Spinal cord (tissue), 10 donors: ENCODE data around the gene NCOA1. TPM values are rescaled to one million over a fixed set of nuclear protein-coding genes. Genes with fewer than 3 reads are reported as not detected.
"Not testable (repeated sequence)": the region's sequence is repeated elsewhere in the genome, so short reads cannot be mapped to it uniquely, and the experiment has no call there.

ENCODE experiments used
- DNase-seq, 6 donors: peaks; one replicate each; pipeline versions ENCODE4 v3.0.0 to v3.0.0-alpha.2; 2013 to 2015; ENCODE audit warnings: low spot score in 6 of 6, low read depth in 4 of 6
- H3K27ac ChIP-seq: one replicate; pipeline ENCODE4 v1.5.1; 2013; ENCODE audit warnings: low read depth, low read length, control low read depth
- H3K27me3 ChIP-seq: one replicate; pipeline ENCODE4 v1.6.1; 2013; ENCODE audit warnings: low read length; ENCODE audit not compliant: control insufficient read depth, insufficient read depth
- H3K36me3 ChIP-seq: one replicate; pipeline ENCODE4 v1.6.1; 2013; ENCODE audit warnings: low read length; ENCODE audit not compliant: control insufficient read depth, insufficient read depth
- H3K4me1 ChIP-seq: one replicate; pipeline ENCODE4 v1.6.1; 2013; ENCODE audit warnings: low read length; ENCODE audit not compliant: control insufficient read depth, insufficient read depth
- H3K4me3 ChIP-seq: one replicate; pipeline ENCODE4 v1.5.1; 2013; ENCODE audit warnings: low read depth, low read length, control low read depth
- H3K9me3 ChIP-seq: one replicate; pipeline ENCODE4 v1.6.1; 2013; ENCODE audit warnings: low read length; ENCODE audit not compliant: control insufficient read depth, insufficient read depth
- WGBS: methylation state at CpG from one replicate; pipeline ENCODE4 v1.1.5; 2013; ENCODE audit warnings: missing lambda C conversion rate; ENCODE audit not compliant: insufficient coverage; 5-methylcytosine and 5-hydroxymethylcytosine counted together
- polyA plus RNA-seq, 2 donors: library from polyadenylated mRNA; unstranded; fragments of 120-200 nt; gene quantifications; one replicate each; pipeline ENCODE4 v1.2.1, GENCODE V29; 2013; ENCODE audit not compliant: insufficient read length in 2 of 2
- total RNA-seq, 2 donors: library from RNA; depleted of rRNA in 1 of 2; stranded (reverse); fragments of 120-200 nt in 1 of 2; fragments of >200 nt in 1 of 2; gene quantifications; one replicate each; pipeline versions ENCODE4 v1.2.3 to v1.2.4, GENCODE V29; 2013 to 2014
- donor health status: healthy.

The NCOA1 gene
- total and polyA plus RNA-seq, 4 donors = 50.3 to 87.7 (median 73.1) TPM

DNA sequence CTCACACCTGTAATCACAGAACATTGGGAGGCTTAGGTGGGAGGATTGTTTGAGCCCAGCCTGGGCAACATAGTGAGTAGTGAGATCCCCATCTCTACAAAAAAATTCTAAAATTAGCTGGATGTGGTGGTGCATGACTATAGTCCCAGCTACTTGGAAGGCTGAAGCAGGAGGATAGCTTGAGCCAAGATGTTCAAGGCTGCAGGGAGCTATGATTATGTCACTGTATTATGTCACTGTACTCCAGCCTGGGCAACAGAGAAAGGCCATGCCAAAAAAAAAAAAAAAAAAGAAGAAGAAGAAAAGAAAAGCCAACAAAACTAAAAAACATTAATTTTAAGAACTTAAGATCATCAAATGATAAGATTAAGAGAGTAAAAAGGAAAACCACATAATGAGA, 17.4 kb upstream of the NCOA1 start:
- Histone ChIP-seq H3K4me1 (no peaks in the 10 kb centered on the region), H3K27ac (no peak overlapping the region), H3K9me3 (no peaks in the 10 kb centered on the region)

GRCh38 chr2:24474053-24474452, 17.0 kb upstream of the NCOA1 start:
- 77% methylated on average over 2 of the region's 5 CpGs for WGBS
- DNase-seq = no peak

More for the DNA sequence above, 17.4 kb upstream of the NCOA1 start:
- Histone ChIP-seq H3K27me3 (no peaks in the 10 kb centered on the region), H3K36me3 (no peaks in the 10 kb centered on the region), H3K4me3 (no peak overlapping the region)
- no peak for DNase-seq

DNA sequence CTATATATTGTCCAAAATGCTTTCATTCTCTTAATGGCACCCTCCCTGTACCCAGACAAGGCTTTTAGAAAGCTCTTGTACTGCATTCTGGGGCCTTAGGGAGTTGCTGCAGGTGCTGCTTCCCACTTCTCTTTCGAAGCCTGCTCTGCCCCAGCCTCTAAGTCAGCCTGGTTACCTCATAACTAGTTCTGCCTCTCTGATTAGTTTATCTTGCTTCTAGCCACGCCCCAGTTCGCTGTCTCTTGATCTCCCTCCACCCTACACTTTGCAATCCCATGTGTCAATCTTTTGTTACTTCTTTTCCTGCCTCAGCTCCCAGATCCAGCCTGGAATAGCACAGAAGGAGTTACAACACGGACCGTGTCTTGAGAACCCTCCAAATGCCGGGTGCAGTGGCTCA, 13.8 kb upstream of the NCOA1 start:
- Histone ChIP-seq H3K9me3 (no peaks in the 10 kb centered on the region), H3K27me3 (no peaks in the 10 kb centered on the region), H3K4me3 (no peak overlapping the region), H3K36me3 (no peaks in the 10 kb centered on the region), H3K4me1 (no peaks in the 10 kb centered on the region), H3K27ac (no peak overlapping the region)
- 75% methylated on average over 6 of the region's 6 CpGs for WGBS
- DNase-seq = no peak

More at GRCh38 chr2:24474053-24474452, 17.0 kb upstream of the NCOA1 start:
- no peak overlapping the region for H3K4me3 ChIP-seq
- no peaks in the 10 kb centered on the region for H3K4me1 ChIP-seq
- no peaks in the 10 kb centered on the region for H3K36me3 ChIP-seq
- no peaks in the 10 kb centered on the region for H3K9me3 ChIP-seq
- no peaks in the 10 kb centered on the region for H3K27me3 ChIP-seq
- H3K27ac ChIP-seq = no peak overlapping the region

DNA sequence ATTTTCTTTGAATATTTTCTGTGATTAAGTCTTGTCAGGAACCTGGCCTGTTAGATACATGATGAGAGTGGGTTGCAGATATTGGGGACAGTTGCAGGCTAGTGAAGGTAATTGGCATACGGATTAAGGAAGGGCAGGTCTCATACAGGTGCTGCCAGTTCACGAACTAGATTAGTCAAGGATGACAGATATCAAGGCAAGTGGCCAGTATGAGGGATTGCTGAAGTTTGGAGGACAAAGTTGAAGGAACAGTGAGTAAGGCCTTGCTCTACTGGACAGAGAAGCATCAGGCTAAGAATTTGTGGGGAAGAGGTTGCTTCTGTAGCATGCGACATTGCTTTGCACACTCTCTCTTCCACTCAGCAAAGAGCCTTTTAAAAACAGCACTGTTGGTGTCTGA, 12.8 kb upstream of the NCOA1 start:
- DNase-seq = no peak
- Histone ChIP-seq H3K27ac (no peak overlapping the region), H3K9me3 (no peaks in the 10 kb centered on the region), H3K36me3 (no peaks in the 10 kb centered on the region), H3K27me3 (no peaks in the 10 kb centered on the region), H3K4me1 (no peaks in the 10 kb centered on the region), H3K4me3 (no peak overlapping the region)
- WGBS = 82% methylated on average over 2 of the region's 3 CpGs

- H3K9me3 ChIP-seq = no peaks in the 10 kb centered on the region
- H3K27me3 ChIP-seq = no peaks in the 10 kb centered on the region
- no peak for DNase-seq
- H3K36me3 ChIP-seq = no peaks in the 10 kb centered on the region
- no peak overlapping the region for H3K4me3 ChIP-seq
- no peaks in the 10 kb centered on the region for H3K4me1 ChIP-seq
- no peak overlapping the region for H3K27ac ChIP-seq
- WGBS = 90% methylated on average over 3 of the region's 4 CpGs
These were observed 10.8 kb upstream of the NCOA1 start for GRCh38 chr2:24480245-24480644.

DNA sequence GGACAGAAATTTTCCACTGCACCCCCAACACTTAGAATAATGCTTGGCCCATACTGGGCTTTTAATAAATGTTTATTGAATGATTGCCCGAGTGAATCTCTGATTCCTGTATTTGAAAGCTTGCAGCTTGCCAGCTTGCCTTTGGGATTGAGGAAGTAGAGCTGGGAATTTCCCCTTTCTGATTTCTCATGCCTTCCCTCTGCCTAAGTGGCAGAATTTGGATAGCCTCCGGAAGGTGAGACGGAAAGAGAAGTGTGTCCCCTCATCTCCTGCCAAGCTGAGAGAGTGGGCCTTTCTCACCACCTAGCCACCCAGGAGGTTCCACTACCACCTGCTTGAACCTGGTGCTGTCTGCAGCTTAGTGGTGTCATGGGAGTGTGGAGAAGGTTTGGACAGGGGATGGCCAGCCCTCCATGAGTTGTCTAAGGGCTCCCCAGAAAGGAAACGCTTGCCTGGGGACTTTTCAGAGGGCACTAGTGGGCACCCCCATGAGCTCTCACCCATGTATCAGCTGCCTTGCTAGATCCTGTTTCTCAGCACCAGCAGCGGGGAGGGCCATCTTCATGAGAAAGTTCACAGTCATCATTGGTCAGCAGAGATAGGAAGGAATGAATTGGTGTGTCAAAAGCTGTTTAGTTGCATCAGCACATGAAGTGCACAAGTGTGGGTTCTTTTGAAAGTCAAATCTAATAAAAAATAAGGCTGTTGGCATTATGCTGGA, 8.6 kb upstream of the NCOA1 start:
- H3K27ac ChIP-seq = no peak overlapping the region
- H3K36me3 ChIP-seq = no peaks in the 10 kb centered on the region
- no peaks in the 10 kb centered on the region for H3K27me3 ChIP-seq
- WGBS = 78% methylated on average over 4 of the region's 5 CpGs
- H3K9me3 ChIP-seq = no peaks in the 10 kb centered on the region
- no peak overlapping the region for H3K4me3 ChIP-seq
- no peak for DNase-seq
- H3K4me1 ChIP-seq = no peaks in the 10 kb centered on the region

- H3K9me3 ChIP-seq = no peaks in the 10 kb centered on the region
- no CpG with 5 or more reads among the region's 3 CpGs for WGBS
- H3K36me3 ChIP-seq = no peaks in the 10 kb centered on the region
- no peaks in the 10 kb centered on the region for H3K4me1 ChIP-seq
- H3K27me3 ChIP-seq = no peaks in the 10 kb centered on the region
- H3K4me3 ChIP-seq = no peak overlapping the region
- no peak overlapping the region for H3K27ac ChIP-seq
- no peak for DNase-seq
These were observed 8.1 kb upstream of the NCOA1 start for GRCh38 chr2:24482972-24483300.

- H3K27me3 ChIP-seq, H3K9me3 ChIP-seq, H3K36me3 ChIP-seq, H3K4me3 ChIP-seq, DNase-seq, H3K27ac ChIP-seq, H3K4me1 ChIP-seq: not testable (repeated sequence)
- WGBS = 87% methylated on average over 3 of the region's 6 CpGs
These were observed 6.4 kb upstream of the NCOA1 start for GRCh38 chr2:24484677-24485076.

DNA sequence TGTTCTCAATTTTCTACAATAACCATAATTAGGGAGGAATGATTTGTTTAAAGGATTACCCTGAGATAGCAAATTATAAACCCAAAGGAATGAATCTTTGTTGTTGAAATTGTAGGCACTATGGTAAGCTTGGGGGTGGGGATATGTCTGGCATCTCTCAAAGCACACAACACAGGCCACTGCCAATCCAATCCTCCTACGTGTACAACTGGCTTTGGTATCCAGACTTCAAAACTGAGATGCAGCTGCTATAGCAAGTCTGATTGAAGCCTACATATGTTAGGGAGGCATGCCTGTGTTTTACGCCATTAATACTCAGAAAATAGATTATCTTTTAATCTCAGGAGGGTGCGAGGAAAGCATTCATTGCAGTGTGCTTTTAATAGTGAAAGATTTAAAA, 5.9 kb upstream of the NCOA1 start:
- DNase-seq = peak in 1 of 6 donors; percentile 44
- Histone ChIP-seq H3K27me3 (no peaks in the 10 kb centered on the region), H3K27ac (no peak overlapping the region), H3K4me1 (peaks cover 7% of the 10 kb centered on the region), H3K36me3 (no peaks in the 10 kb centered on the region), H3K9me3 (no peaks in the 10 kb centered on the region), H3K4me3 (no peak overlapping the region)
- no CpG with 5 or more reads among the region's 3 CpGs for WGBS

DNA sequence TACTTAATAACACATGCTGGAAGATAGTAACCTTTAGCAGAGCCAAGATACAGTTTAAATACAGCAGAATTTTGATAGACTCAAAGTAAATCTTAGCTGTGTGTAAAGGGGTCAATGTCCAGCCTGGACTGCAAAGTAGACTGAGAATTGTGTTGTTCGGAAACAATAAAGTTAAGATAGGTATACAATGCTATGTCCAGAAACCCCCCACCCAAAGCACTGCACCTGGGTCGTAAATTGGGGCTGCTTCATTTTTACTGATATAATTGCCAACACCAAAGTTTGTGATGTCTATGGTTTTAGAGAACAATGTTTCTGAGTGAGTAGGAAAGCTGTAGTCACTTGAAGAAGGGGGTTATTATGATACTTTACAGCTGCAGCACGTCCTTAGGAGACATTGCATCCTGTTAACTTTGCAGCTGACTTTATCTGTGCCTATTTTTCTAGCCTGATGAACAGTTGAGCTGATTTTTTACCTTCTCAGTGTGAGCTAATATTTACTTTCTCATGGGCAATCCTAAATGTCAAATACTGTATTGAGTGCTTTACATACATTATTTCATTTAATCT, 4.3 kb upstream of the NCOA1 start:
- Histone ChIP-seq H3K4me1 (peaks cover 10% of the 10 kb centered on the region), H3K9me3 (no peaks in the 10 kb centered on the region), H3K36me3 (no peaks in the 10 kb centered on the region), H3K27me3 (no peaks in the 10 kb centered on the region), H3K4me3 (no peak overlapping the region), H3K27ac (no peak overlapping the region)
- DNase-seq = no peak
- 40% methylated on average over 1 of the region's 3 CpGs for WGBS
